Mucosa of descending colon (tissue), 3 donors: ENCODE measurements around the gene SPAG16. TPM values are rescaled to one million over a fixed set of nuclear protein-coding genes. Genes with fewer than 3 reads are reported as not detected.
"Not testable (repeated sequence)": the region's sequence is repeated elsewhere in the genome, so short reads cannot be mapped to it uniquely, and the experiment has no call there.

ENCODE experiments used
- ATAC-seq: fragments of 200-7000 bp; cut with Tn5 transposase; one replicate; pipeline ENCODE4 v1.9.1; 2020; ENCODE audit warnings: mild to moderate bottlenecking, moderate library complexity
- DNase-seq, 3 donors: peaks; one replicate each; pipeline ENCODE4 v3.0.0-alpha.2; 2020
- H3K36me3 ChIP-seq: fragments of 200-600 bp; one replicate; pipeline ENCODE4 v1.8.0; 2021; ENCODE audit warnings: low read depth, mild to moderate bottlenecking
- H3K4me1 ChIP-seq: fragments of 200-600 bp; one replicate; pipeline ENCODE4 v1.8.0; 2021; ENCODE audit warnings: low read depth, mild to moderate bottlenecking
- H3K4me3 ChIP-seq: fragments of 200-600 bp; one replicate; pipeline ENCODE4 v1.8.0; 2021; ENCODE audit warnings: mild to moderate bottlenecking
- H3K9me3 ChIP-seq: fragments of 200-600 bp; one replicate; pipeline ENCODE4 v1.8.0; 2021; ENCODE audit warnings: mild to moderate bottlenecking
- CTCF ChIP-seq: fragments of 200-600 bp; IDR thresholded peaks from one replicate; pipeline ENCODE4 v1.8.0; 2022; ENCODE audit warnings: antibody characterized with exemption, mild to moderate bottlenecking
- intact Hi-C, 2 donors: fragments of 100-400 bp; cut with DNase I in 1 of 2; cut with micrococcal nuclease in 1 of 2; formaldehyde crosslinking; loops; one replicate each; pipeline versions ENCODE4 v1.11.0 to v1.11.1; 2022; cut with DNase I, micrococcal nuclease
- total RNA-seq, 3 donors: library from RNA; stranded (reverse); fragmentation: NEBNext Ultra II Directional in 2 of 3; extraction: Animal tissue kit (Norgen Biotek cat#: 25700) in 2 of 3; gene quantifications; one replicate each; pipeline versions ENCODE4 v1.2.1 to v1.2.4, GENCODE V29; 2021 to 2023
- donor health status: DM: no; HTN: no; CAD: no; lungs with moderate emphysema.
- donor health status: DM: no; HTN: no; CAD: no.
- donor health status: DM: no; HTN: yes; CAD: no.

SPAG16 gene
- total RNA-seq, 3 donors from 2014 or later: 18.1 to 20.3 (median 18.5) TPM

- Histone ChIP-seq H3K4me1 (no peaks in the 10 kb centered on the region), H3K9me3 (no peaks in the 10 kb centered on the region), H3K36me3 (no peaks in the 10 kb centered on the region), H3K4me3 (no peak overlapping the region)
- no peak for DNase-seq
- intact Hi-C loops: no loop called here
- no peak for TF ChIP-seq CTCF
- no peak for ATAC-seq
Measured at GRCh38 chr2:213320604-213321003, 36.3 kb downstream of the SPAG16 start.

DNA sequence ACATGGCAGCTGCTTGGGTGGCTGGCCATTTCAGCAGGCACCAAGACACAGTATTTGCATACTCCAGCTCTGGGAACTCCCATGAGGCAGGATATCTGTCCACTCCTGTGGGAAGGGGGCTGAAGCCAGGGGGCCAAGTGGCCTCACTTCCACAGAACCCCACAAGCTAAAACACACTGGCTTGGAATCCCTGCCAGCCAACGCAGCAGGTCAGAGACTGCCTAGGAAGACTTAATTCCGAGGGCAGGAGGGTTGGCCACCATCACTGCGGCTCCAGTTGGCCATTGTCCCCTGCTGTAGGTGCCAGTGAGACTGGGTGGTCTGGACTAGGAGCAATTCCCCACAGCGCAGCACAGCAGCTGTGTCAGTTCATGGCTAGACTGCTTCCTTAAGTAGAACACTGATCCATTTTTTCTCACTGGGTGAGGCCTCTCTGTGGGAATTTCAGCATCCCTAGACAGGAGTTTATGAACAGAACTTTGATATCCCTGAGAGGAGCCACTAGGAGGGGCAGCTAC, 52.0 kb downstream of the SPAG16 start:
- no peak for ATAC-seq
- DNase-seq: no peak
- intact Hi-C loops: no loop called here
- peaks cover 62% of the 10 kb centered on the region for H3K9me3 ChIP-seq
- H3K36me3 ChIP-seq: no peaks in the 10 kb centered on the region
- no peak for TF ChIP-seq CTCF
- H3K4me1 ChIP-seq: no peaks in the 10 kb centered on the region
- H3K4me3 ChIP-seq: no peak overlapping the region

DNA sequence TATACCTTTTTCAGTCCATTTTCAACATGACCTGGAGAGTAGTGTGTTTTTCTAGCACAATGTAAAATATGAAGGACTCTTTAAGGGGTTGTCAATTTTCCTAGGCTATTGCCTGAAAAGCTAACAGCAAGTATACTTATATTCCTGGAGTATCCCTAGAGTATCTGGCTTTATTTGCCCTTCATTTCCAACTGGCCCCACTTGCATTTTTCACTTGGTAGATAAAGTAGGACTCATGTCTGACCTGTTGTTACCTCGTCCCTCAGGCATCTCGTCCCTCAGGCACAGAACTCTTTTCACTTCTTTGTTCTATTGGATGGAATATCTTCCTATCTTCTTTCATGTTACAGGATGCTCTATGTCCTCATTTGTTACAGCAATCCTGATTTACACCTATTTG, 69.2 kb downstream of the SPAG16 start:
- no peak for TF ChIP-seq CTCF
- Histone ChIP-seq H3K4me3 (no peak overlapping the region), H3K4me1 (no peaks in the 10 kb centered on the region), H3K36me3 (no peaks in the 10 kb centered on the region), H3K9me3 (no peaks in the 10 kb centered on the region)
- intact Hi-C loops: no loop called here
- DNase-seq: no peak
- no peak for ATAC-seq

- Histone ChIP-seq H3K9me3 (no peaks in the 10 kb centered on the region), H3K4me3 (no peak overlapping the region), H3K36me3 (no peaks in the 10 kb centered on the region), H3K4me1 (no peaks in the 10 kb centered on the region)
- DNase-seq (no peak), ATAC-seq (no peak)
- TF ChIP-seq CTCF: no peak
- intact Hi-C loops: no loop called here
Measured at GRCh38 chr2:213376644-213377043, 92.4 kb downstream of the SPAG16 start.

DNA sequence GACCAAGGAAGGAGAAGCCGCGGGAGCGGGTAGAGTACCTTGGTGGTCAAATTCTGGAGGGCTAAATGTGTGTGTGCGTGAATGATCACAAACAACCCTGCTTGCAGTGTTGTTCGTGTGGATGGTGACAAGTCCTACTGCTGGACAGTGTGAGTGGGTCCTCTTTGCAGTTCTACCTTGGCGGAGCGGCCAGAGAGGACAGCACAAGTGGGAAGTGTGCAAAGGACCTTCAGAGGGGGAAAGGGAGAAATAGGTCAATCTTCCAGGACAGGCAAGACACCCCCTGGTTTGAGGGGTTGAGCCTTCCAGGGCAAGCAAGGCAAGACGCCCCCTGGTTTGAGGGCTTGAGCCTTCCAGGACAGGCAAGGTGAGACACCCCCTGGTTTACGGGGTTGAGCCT, 122.8 kb downstream of the SPAG16 start:
- H3K4me3 ChIP-seq, intact Hi-C loops, H3K9me3 ChIP-seq, ATAC-seq, H3K4me1 ChIP-seq, DNase-seq, H3K36me3 ChIP-seq: not testable (repeated sequence)

GRCh38 chr2:213408426-213409070, 124.3 kb downstream of the SPAG16 start:
- DNase-seq: not testable (repeated sequence)

DNA sequence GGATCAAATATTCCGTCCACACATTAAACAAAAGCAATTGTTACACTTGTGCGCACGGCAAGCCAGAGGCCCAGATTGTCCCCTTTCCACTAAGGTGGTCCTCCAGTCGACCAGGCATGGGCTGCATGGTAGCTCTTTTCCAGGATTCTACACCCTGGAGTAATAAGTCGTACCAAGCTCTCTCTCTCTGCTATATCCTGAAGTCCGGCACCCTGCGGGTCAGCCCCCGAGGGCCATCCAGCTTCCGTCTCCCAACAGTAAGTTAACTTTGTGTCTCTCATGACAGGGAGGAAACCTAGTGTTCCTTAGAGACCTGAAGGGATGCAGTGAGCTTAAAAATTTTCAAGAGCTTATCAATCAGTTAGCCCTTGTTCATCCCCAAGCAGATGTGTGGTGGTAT, 126.4 kb downstream of the SPAG16 start:
- intact Hi-C loops, H3K4me3 ChIP-seq, DNase-seq, H3K9me3 ChIP-seq, H3K36me3 ChIP-seq, H3K4me1 ChIP-seq, ATAC-seq: not testable (repeated sequence)

More at GRCh38 chr2:213408426-213409070, 124.3 kb downstream of the SPAG16 start:
- intact Hi-C loops, H3K36me3 ChIP-seq, H3K4me1 ChIP-seq, ATAC-seq, H3K9me3 ChIP-seq, H3K4me3 ChIP-seq: not testable (repeated sequence)
